HG02943 (cell line): Measurements from ENCODE around the gene APOL3.
"Not testable (repeated sequence)": the region's sequence is repeated elsewhere in the genome, so short reads cannot be mapped to it uniquely, and the experiment has no call there.

Experiments used
- ATAC-seq: cut with Tn5 transposase; IDR thresholded peaks from one replicate; pipeline ENCODE4 v1.9.1; 2021; ENCODE audit warnings: mild to moderate bottlenecking, low read depth, moderate library complexity; ENCODE audit not compliant: unreplicated experiment

APOL3 gene

DNA sequence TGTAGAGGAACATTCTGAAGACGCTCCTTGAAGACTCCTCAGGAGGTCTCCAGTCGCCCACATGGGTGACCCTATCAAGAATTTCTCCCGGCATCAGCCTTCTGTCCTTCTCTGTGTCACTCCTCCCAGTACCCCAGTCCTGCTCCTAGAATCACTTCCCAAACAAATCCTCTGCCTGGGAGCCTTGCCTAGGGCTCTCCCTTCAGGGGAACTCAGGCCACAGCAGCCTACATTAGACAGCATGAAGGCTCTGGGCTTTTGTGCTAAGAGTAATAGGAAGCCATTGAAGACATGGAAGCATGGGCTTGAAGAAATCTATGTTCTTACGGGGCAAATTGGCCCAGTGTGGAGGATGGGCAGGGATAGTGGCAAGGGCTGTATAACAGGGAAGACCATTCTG is 21.8 kb downstream of the APOL3 start:
- ATAC-seq = not testable (repeated sequence)

DNA sequence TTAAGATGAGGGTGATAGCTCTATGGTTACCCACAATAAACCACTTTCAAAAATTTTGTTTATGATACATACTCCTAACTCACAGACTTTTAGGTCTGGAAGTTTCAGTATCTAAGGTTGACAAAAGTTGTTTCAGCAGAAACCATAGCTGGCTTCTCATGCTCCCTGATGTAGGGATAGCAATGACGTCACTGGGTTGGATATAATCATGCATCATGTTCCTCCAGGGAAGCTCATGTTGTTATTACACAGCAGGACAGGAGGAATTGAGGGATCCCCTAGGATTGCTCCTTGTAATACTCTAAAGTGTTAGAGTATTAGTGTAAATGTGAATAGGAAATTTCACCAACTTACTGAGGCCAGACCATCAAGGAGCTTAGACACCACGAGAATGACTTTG is 23.6 kb downstream of the APOL3 start:
- ATAC-seq = no peak

DNA sequence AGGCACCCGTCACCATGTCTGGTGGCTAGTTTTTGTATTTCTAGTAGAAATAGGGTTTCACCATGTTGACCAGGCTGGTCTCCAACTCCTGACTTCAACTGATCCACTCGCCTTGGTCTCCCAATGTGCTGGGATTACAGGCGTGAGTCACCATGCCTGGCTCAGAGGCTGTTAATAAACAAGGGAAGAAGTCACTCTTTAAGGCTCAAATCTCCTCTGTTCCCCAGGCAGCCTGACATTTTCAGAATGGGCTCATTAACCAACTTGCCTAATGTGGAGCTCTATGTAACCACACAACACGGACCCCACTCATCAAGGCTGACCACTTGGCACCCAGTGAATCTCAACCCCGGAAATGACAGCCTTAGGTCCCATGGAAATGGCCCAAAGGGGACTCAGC is 24.1 kb downstream of the APOL3 start:
- no peak for ATAC-seq

DNA sequence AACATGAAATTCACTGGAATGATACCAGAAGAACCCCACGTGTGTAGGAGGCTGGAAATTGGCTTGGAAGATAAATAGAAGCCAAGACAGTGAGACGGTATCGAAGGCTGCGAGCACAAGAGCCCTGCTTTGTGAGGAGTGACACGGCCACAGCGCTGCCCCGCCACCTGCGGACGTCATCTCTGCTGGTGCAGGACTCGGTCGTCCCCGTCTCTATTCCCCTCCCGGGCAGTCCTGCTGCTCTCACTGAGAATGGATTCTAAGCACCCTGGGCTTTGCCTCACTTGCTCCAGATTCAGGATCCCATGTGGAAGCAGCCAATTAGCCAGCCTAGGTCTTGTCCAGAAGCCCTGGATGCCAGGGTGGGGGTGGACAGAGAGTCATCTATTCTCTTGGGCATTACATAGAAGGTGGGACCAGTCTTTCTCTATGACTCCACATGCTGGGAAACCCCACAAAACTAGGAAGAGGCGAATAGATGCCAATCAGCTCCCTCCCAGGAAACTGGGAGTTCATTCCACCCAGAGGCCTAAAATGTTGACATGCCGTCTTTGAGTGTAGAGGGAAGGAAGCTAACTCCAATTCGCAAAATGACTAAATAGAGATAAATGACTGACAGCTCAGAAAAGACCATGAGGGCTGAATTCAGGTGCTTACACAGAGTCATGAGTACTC is 25.1 kb downstream of the APOL3 start:
- ATAC-seq = no peak

DNA sequence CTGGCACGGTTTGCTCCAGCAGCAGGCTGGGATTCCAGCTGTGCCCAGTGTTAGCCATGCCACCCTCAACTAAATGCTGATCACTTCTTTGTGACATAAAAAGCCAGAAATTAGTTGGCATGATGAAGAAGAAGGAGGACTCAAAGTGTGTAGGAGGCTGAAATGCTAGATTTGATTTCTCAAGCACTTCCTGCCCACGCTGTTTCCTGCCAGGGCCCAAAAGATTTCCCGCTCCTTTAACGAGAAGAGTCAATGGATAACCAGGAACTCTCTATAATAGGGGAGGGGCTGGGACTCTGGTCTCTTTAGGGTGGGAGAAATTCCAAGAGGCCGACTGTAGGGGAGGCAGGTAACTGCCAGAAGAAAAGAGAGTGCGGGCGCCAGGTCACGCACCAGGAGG is 26.4 kb downstream of the APOL3 start:
- no peak for ATAC-seq

GRCh38 chr22:36131907-36132306 is 28.6 kb downstream of the APOL3 start:
- no peak for ATAC-seq

- no peak for ATAC-seq
Measured at GRCh38 chr22:36129486-36130388, 30.8 kb downstream of the APOL3 start.

DNA sequence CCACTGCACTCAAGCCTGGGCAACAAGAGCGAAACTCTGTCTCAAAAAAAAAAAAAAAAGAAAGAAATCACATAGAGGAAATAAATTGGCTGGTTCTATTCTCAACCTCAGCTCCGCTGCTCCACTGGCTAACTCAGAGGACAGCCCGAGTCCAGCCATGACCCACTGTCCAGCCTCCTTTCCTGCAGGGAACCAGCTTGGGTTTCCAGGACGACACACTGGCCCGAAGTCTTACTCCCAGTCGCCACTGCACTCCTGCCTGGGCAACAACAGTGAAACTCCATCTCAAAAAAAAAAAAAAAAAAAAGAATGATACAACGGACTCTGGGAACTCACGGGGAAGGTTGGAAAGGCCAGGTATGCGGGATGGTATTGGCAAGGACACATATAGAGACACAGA is 31.5 kb downstream of the APOL3 start:
- ATAC-seq = no peak

DNA sequence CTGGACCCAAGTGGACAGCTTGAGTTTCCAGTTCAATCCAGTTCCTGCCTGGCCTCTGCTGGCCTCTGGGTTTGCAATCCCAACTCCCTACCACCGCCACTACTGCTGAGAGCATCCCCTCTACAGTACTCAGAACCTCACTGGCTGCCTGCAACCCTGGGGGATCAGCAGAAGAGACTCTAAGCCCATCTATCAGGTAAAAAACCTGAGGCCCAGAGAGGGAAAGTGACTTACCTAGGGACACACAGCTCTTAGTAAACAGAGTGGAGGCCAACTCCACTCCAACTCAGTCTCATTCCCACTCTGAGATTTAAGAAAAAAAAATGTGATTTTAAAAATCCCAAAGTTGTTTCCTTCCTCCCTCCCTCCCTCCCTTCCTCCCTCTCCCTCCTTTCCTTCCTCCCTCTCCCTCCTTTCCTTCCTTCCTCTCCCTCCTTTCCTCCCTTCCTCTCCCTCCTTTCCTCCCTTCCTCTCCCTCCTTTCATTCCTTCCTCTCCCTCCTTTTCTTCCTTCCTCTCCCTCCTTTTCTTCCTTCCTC is 34.5 kb downstream of the APOL3 start:
- no peak for ATAC-seq

DNA sequence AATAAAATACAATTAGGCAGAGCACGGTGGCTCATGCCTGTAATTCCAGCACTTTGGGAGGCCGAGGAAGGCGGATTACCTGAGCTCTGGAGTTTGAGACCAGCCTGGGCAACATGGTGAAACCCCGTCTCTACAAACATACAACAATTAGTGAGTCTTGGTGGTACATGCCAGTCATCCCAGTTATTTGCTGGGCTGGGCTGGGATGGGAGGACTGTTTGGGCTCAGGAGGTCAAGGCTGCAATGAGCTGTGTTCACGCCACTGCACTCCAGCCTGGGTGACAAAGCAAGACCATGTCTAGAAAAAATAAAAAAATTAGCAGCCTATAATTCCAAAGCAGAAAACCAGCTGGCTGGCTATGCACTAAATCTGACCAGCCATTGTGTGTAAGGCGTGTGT is 35.1 kb downstream of the APOL3 start:
- no peak for ATAC-seq

- no peak for ATAC-seq
Measured at GRCh38 chr22:36124666-36125065, 35.9 kb downstream of the APOL3 start.

- ATAC-seq = peak; percentile 71
Measured at GRCh38 chr22:36123673-36124630, 36.6 kb downstream of the APOL3 start.

DNA sequence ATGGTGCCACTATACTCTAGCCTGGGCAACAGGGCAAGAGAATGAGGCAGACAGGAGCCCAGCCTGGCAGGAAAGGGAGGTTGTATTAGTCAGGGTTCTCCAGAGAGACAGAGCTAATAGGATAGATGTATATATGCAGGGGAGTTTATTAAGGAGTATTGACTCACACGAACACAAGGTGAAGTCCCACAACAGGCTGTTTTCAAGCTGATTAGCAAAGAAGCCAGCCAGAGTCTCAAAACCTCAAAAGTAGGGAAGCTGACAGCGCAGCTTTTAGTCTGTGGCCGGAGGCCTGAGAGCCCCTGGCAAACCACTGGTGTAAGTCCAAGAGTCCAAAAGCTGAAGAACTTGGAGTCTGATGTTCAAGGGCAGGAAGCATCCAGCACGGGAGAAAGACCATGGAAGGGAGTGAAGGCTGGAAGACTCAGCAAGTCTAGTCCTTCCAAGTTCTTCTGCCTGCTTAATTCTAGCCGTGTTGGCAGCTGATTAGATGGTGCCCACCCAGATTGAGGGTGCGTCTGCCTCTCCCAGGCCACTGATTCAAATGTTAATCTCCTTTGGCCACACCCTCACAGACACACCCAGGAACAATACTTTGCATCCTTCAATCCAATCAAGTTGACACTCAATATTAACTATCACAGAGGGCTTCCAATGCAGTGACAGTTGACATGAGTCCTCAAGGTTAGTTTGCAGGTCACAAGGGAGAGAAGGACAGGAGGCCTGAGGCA is 39.8 kb downstream of the APOL3 start:
- not testable (repeated sequence) for ATAC-seq

GRCh38 chr22:36117053-36117554 is 43.5 kb downstream of the APOL3 start:
- no peak for ATAC-seq

GRCh38 chr22:36116127-36116526 is 44.4 kb downstream of the APOL3 start:
- no peak for ATAC-seq

GRCh38 chr22:36113121-36113520 is 47.4 kb downstream of the APOL3 start:
- no peak for ATAC-seq

- ATAC-seq = no peak
Measured at GRCh38 chr22:36111316-36111715, 49.2 kb downstream of the APOL3 start.

DNA sequence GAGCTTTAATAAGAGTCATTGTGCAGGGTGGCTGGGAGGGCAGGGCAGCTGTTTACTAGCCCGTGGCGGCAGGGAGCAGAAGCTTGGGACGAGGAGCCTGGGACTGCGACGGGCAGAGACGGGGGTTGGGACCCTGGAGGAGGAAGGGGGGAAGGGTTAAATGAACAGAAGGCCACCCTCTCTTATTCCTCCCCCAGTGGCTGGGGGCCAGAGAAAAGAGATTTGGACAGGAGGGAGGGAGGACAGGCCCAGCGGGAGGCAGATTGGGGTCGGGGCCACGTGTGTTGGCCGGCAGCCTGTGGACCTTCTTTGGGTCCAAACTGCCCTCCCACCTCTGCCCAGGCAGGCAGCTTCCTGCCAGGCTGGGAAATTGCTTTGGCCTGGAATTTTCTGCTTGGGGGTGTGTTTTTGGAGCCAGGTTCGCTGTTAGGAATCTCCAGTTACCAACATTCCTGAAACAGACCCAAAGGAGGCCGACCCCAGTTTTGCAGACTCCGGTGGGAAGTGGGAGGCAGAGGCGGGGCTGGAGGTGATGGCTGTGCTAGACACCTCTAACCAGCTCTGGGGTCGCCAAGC is 50.2 kb downstream of the APOL3 start:
- no peak for ATAC-seq

DNA sequence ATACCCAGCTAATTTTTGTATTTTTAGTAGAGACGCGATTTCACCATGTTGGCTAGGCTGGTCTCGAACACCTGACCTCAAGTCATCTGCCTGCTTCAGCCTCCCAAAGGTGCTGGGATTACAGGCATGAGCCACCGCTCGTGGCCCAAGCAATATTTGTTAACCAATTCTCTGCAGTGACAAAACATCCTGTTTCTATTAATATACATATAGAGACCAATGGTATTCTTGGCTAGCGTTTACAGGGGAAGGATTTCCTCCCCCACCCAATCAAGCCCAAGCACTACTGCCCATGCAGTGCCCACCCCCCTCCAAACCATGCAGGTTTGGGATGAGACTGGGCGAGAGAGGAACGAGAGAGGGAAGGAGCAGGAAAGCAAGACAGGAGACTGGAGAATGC is 53.1 kb downstream of the APOL3 start:
- no peak for ATAC-seq
